GM19099 (cell line): ENCODE data around the gene USP5.
A peak's percentile ranks its signal among the peaks of the same experiment; 100 is the strongest.

Experiments
- POLR2A ChIP-seq: IDR thresholded peaks from 3 replicates; pipeline ENCODE4 v1.6.1; 2011; ENCODE audit warnings: low read depth; ENCODE audit not compliant: insufficient read length; ENCODE audit errors: extremely low read depth

Gene USP5

GRCh38 chr12:6831450-6831995 is 20.4 kb upstream of the USP5 start:
- no peak for TF ChIP-seq POLR2A

GRCh38 chr12:6832125-6832524 is 19.8 kb upstream of the USP5 start:
- TF ChIP-seq POLR2A, result no peak

- TF ChIP-seq POLR2A, result no peak
These were observed 18.6 kb upstream of the USP5 start for GRCh38 chr12:6833189-6833890.

GRCh38 chr12:6834254-6834653 is 17.7 kb upstream of the USP5 start:
- TF ChIP-seq POLR2A, result no peak

- no peak for TF ChIP-seq POLR2A
These were observed 17.1 kb upstream of the USP5 start for GRCh38 chr12:6834873-6835272.

- no peak for TF ChIP-seq POLR2A
These were observed 15.1 kb upstream of the USP5 start for GRCh38 chr12:6836851-6837250.

- no peak for TF ChIP-seq POLR2A
These were observed 14.4 kb upstream of the USP5 start for GRCh38 chr12:6837370-6838060.

- TF ChIP-seq POLR2A, result no peak
These were observed 13.1 kb upstream of the USP5 start for GRCh38 chr12:6838854-6839253.

GRCh38 chr12:6839482-6840201 is 12.3 kb upstream of the USP5 start:
- peak; percentile 62 for TF ChIP-seq POLR2A

- TF ChIP-seq POLR2A, result no peak
These were observed 11.6 kb upstream of the USP5 start for GRCh38 chr12:6840330-6840729.

GRCh38 chr12:6840761-6841515 is 11.0 kb upstream of the USP5 start, which contains the start of gene GNB3:
Gene GNB3 (plus strand): TSS chr12:6840925. CDS start chr12:6841288, 363 bp downstream.
- no peak for TF ChIP-seq POLR2A

GRCh38 chr12:6842075-6842474 is 9.9 kb upstream of the USP5 start:
- TF ChIP-seq POLR2A, result no peak

GRCh38 chr12:6843118-6843902 is 8.6 kb upstream of the USP5 start:
- no peak for TF ChIP-seq POLR2A

- TF ChIP-seq POLR2A, result peak; percentile 19
These were observed 6.6 kb upstream of the USP5 start for GRCh38 chr12:6845395-6845794.
